AG09319 (cell line): Measurements from ENCODE around the gene RBMX2.
"Not testable (repeated sequence)": the region's sequence is repeated elsewhere in the genome, so short reads cannot be mapped to it uniquely, and the experiment has no call there.

ENCODE experiments used
- DNase-seq: peaks from one replicate; pipeline ENCODE4 v3.0.0-alpha.2; 2010; ENCODE audit warnings: low read depth; ENCODE audit errors: extremely low read depth
- TF ChIP-seq, protein P1 (sequence below): IDR thresholded peaks from 2 replicates; pipeline ENCODE4 v1.5.1; 2011; ENCODE audit warnings: low read depth, mild to moderate bottlenecking, inconsistent platforms, low read length, moderate library complexity

Gene RBMX2

GRCh38 chrX:130418740-130419139 is 17.0 kb downstream of the RBMX2 start:
- no peak for DNase-seq
- TF ChIP-seq, protein P1, sequence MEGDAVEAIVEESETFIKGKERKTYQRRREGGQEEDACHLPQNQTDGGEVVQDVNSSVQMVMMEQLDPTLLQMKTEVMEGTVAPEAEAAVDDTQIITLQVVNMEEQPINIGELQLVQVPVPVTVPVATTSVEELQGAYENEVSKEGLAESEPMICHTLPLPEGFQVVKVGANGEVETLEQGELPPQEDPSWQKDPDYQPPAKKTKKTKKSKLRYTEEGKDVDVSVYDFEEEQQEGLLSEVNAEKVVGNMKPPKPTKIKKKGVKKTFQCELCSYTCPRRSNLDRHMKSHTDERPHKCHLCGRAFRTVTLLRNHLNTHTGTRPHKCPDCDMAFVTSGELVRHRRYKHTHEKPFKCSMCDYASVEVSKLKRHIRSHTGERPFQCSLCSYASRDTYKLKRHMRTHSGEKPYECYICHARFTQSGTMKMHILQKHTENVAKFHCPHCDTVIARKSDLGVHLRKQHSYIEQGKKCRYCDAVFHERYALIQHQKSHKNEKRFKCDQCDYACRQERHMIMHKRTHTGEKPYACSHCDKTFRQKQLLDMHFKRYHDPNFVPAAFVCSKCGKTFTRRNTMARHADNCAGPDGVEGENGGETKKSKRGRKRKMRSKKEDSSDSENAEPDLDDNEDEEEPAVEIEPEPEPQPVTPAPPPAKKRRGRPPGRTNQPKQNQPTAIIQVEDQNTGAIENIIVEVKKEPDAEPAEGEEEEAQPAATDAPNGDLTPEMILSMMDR = no peak

GRCh38 chrX:130419263-130419662 is 17.5 kb downstream of the RBMX2 start:
- TF ChIP-seq, protein P1 = no peak

DNA sequence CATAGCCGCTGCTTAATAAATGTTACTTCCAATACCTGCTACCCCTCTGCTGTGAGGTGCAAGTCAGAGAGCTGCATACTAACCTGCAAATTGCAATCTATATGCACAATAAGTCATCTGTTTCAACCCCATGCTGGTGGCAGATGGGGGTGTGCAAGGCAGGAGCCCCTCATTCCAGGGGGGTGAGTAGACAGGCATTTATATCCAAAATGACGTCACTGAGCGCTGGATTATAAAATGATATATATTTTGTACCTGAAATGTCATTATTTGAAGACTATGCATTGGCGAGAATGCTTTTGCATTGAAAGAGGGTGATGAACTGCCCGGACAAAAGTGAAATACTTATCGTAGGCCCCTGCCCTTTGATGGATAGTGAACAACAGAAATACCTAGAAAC is 24.7 kb downstream of the RBMX2 start:
- TF ChIP-seq, protein P1 = no peak
- no peak for DNase-seq

More at GRCh38 chrX:130419263-130419662, 17.5 kb downstream of the RBMX2 start:
- DNase-seq = no peak

- not testable (repeated sequence) for DNase-seq
Measured at GRCh38 chrX:130429236-130429635, 27.4 kb downstream of the RBMX2 start.

GRCh38 chrX:130435937-130436336 is 34.1 kb downstream of the RBMX2 start:
- TF ChIP-seq, protein P1 = no peak
- no peak for DNase-seq

DNA sequence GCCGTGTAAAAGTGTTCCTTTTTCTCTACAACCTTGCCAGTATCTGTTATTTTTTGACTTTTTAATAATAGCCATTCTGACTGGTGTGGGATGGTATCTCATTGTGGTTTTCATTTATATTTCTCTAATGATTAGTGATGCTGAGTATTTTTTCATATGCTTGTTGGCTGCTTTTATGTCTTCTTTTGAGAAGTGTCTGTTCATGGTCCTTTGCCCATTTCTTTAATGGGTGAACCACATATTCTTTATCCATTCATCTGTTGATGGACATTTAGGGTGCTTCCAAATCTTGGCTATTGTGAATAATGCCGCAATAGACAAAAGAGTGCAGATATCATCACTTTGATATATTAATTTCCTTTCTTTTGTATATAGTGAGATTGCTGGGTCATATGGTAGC is 36.2 kb downstream of the RBMX2 start:
- not testable (repeated sequence) for DNase-seq

GRCh38 chrX:130443875-130444274 is 42.1 kb downstream of the RBMX2 start:
- TF ChIP-seq, protein P1 = no peak
- no peak for DNase-seq

DNA sequence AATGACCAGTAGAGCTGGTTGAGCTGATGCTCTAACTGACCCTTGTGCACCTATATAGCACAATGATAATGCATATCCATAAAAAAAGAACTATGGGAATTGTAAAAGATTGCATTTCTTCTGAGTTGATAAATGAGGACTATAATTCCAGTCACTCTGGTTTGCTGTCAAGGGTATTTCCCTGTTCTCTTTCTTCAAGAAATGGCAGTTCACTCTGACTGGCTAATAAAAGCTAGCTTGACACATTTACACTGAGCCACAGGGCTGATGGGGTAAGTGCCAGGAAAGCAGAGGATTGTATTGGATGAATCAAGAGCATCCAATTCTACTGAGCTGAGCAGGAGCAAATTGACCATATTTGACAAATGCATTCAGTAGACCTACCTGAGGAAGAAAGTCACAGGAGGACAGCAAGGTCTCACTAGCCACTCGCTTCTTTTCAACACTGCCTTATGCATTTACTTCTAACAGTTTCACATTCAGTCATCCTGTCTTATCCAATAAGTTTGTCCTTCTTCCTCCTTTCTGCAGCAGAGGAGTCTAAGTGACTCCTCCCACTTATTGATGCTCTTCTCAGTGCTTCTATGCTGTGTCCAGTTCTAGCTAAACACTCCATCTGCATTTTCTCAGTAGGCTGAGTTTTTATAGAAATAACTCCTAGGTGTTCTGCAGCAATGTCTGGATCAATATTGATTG is 43.0 kb downstream of the RBMX2 start:
- TF ChIP-seq, protein P1 = no peak
- DNase-seq = no peak
